Measurements from ENCODE around the gene RFX4.
A peak's percentile ranks its signal among the peaks of the same experiment; 100 is the strongest.

The RFX4 gene

DNA sequence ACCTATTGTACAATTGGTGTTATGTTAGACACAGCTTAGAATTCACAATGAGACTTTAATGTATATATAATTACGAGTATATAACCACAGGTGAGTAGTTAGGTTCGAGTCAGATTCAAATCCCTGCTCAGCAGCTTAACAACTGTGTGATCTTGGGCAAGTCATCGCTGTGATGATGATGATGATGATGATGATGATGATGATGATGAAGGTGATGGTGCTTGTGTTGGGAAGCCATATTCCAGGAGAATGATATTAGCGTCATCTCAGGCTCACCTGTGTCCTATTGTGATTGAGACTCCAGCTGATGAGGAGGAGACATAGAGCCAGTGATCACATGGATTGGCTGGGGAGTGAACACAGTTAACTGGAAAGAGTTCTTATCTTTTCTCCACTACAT, 16.5 kb downstream of the RFX4 start:
- Histone ChIP-seq H3K9ac (ENCODE audit: low read depth, low read length, poor library complexity, severe bottlenecking) (no peak overlapping the region), H2AFZ (ENCODE audit: low read length) (no peak overlapping the region), H3K9me2 (replicated peaks; ENCODE audit: low read depth, low read length) (no peaks in the 10 kb centered on the region), H3K27me3 (ENCODE audit: insufficient read depth, low read length, poor library complexity, severe bottlenecking) (no peaks in the 10 kb centered on the region), H4K20me1 (ENCODE audit: insufficient read depth, low read length, poor library complexity, severe bottlenecking) (no peaks in the 10 kb centered on the region), H3K4me3 (ENCODE audit: low read length, poor library complexity, severe bottlenecking) (no peak overlapping the region), H3K4me1 (ENCODE audit: insufficient read depth, low read length, poor library complexity, severe bottlenecking) (no peaks in the 10 kb centered on the region), H3K9me3 (ENCODE audit: insufficient read depth, low read depth, low read length) (no peaks in the 10 kb centered on the region), H3F3A (ENCODE audit: low read depth) (no peaks in the 10 kb centered on the region), H3K79me2 (ENCODE audit: insufficient read depth, low read length) (no peaks in the 10 kb centered on the region), H3K36me3 (ENCODE audit: insufficient read depth, low read length) (no peaks in the 10 kb centered on the region), H3K4me2 (ENCODE audit: low read depth, low read length, poor library complexity, severe bottlenecking) (no peak overlapping the region)
- TF ChIP-seq, protein P1, sequence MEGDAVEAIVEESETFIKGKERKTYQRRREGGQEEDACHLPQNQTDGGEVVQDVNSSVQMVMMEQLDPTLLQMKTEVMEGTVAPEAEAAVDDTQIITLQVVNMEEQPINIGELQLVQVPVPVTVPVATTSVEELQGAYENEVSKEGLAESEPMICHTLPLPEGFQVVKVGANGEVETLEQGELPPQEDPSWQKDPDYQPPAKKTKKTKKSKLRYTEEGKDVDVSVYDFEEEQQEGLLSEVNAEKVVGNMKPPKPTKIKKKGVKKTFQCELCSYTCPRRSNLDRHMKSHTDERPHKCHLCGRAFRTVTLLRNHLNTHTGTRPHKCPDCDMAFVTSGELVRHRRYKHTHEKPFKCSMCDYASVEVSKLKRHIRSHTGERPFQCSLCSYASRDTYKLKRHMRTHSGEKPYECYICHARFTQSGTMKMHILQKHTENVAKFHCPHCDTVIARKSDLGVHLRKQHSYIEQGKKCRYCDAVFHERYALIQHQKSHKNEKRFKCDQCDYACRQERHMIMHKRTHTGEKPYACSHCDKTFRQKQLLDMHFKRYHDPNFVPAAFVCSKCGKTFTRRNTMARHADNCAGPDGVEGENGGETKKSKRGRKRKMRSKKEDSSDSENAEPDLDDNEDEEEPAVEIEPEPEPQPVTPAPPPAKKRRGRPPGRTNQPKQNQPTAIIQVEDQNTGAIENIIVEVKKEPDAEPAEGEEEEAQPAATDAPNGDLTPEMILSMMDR (conservative IDR thresholded peaks at IDR 0.05; ENCODE audit: low read length) = no peak
- no peak for TF ChIP-seq EZH2phosphoT487 (IDR thresholded peaks at IDR 0.05; ENCODE audit: borderline replicate concordance)

DNA sequence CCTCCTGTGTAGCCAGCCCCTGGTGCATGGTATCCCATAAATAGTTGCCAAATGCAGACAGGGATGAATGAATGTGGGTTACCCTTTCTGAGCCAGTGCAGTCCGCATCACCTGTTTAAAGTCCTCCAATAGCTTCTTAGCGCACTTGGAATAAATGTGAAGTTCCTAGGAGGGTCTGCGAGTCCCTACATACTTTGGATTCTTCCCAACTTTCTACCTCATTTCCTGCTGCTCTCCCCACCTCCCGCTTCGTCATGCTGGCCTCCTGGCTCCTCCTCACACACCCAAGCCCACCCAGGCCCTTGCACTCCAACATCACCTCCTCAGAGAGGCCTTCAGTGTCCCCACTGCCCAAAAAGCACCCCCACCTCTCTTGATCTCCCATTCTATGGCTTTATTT, 17.7 kb downstream of the RFX4 start:
- H3K4me1 ChIP-seq (ENCODE audit: insufficient read depth, low read length, poor library complexity, severe bottlenecking) = no peaks in the 10 kb centered on the region
- peak overlapping the region; percentile 25; the same call in 1 of the 2 replicates for H2AFZ ChIP-seq (ENCODE audit: low read length)
- no peak overlapping the region for H3K4me3 ChIP-seq (ENCODE audit: low read length, poor library complexity, severe bottlenecking)
- H3K9me2 ChIP-seq (replicated peaks; ENCODE audit: low read depth, low read length) = no peaks in the 10 kb centered on the region
- H3K79me2 ChIP-seq (ENCODE audit: insufficient read depth, low read length) = no peaks in the 10 kb centered on the region
- no peaks in the 10 kb centered on the region for H3K36me3 ChIP-seq (ENCODE audit: insufficient read depth, low read length)
- H3K9ac ChIP-seq (ENCODE audit: low read depth, low read length, poor library complexity, severe bottlenecking) = no peak overlapping the region
- no peaks in the 10 kb centered on the region for H3K9me3 ChIP-seq (ENCODE audit: insufficient read depth, low read depth, low read length)
- no peak for TF ChIP-seq EZH2phosphoT487 (IDR thresholded peaks at IDR 0.05; ENCODE audit: borderline replicate concordance)
- TF ChIP-seq, protein P1 (conservative IDR thresholded peaks at IDR 0.05; ENCODE audit: low read length) = no peak
- no peaks in the 10 kb centered on the region for H4K20me1 ChIP-seq (ENCODE audit: insufficient read depth, low read length, poor library complexity, severe bottlenecking)
- H3K4me2 ChIP-seq (ENCODE audit: low read depth, low read length, poor library complexity, severe bottlenecking) = no peak overlapping the region
- no peaks in the 10 kb centered on the region for H3K27me3 ChIP-seq (ENCODE audit: insufficient read depth, low read length, poor library complexity, severe bottlenecking)
- no peaks in the 10 kb centered on the region for H3F3A ChIP-seq (ENCODE audit: low read depth)

DNA sequence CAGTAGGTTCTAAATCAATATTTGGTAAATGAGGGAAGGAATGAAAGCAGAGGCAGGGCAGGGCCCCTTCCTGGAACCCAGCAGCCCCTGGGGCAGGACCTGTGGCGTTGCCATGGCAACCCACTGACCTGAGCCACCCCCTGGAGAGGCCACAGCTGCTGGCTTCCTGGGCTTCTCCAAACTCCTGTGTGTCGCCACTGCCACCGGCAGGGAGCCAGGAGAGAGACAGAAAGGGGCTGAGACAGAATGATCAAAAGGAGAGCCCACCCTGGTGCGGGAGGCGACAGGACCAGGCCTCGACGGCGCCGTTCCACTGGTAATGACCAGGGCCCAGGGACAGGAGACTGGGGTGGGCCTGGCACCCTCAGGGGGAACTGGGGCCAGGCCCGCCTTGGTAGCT, 18.2 kb downstream of the RFX4 start:
- Histone ChIP-seq H3K9ac (ENCODE audit: low read depth, low read length, poor library complexity, severe bottlenecking) (no peak overlapping the region), H2AFZ (ENCODE audit: low read length) (peak overlapping the region; percentile 25; the same call in 1 of the 2 replicates), H3K4me3 (ENCODE audit: low read length, poor library complexity, severe bottlenecking) (no peak overlapping the region), H3K9me2 (replicated peaks; ENCODE audit: low read depth, low read length) (no peaks in the 10 kb centered on the region), H3K4me2 (ENCODE audit: low read depth, low read length, poor library complexity, severe bottlenecking) (no peak overlapping the region), H3K79me2 (ENCODE audit: insufficient read depth, low read length) (no peaks in the 10 kb centered on the region), H3K4me1 (ENCODE audit: insufficient read depth, low read length, poor library complexity, severe bottlenecking) (no peaks in the 10 kb centered on the region), H3K36me3 (ENCODE audit: insufficient read depth, low read length) (no peaks in the 10 kb centered on the region), H3K9me3 (ENCODE audit: insufficient read depth, low read depth, low read length) (no peaks in the 10 kb centered on the region), H3K27me3 (ENCODE audit: insufficient read depth, low read length, poor library complexity, severe bottlenecking) (no peaks in the 10 kb centered on the region), H3F3A (ENCODE audit: low read depth) (no peaks in the 10 kb centered on the region), H4K20me1 (ENCODE audit: insufficient read depth, low read length, poor library complexity, severe bottlenecking) (no peaks in the 10 kb centered on the region)
- no peak for TF ChIP-seq EZH2phosphoT487 (IDR thresholded peaks at IDR 0.05; ENCODE audit: borderline replicate concordance)
- TF ChIP-seq, protein P1 (conservative IDR thresholded peaks at IDR 0.05; ENCODE audit: low read length) = no peak

All from Loucy (cell line).